GM23338 (cell line): ENCODE results near the gene RILP. TPM values are rescaled to one million over a fixed set of nuclear protein-coding genes. Genes with fewer than 3 reads are reported as not detected.

Experiments used
- ATAC-seq: fragments of 200-7000 bp; cut with Tn5 transposase; 3 replicates; pipeline ENCODE4 v1.9.1; 2020
- DNase-seq: peaks from one replicate; pipeline ENCODE4 v3.0.0-alpha.2; 2015; ENCODE audit warnings: low spot score
- H2AFZ ChIP-seq: fragments of 200-600 bp; sonication (generic); 2 replicates; pipeline ENCODE4 v1.8.0; 2016; ENCODE audit warnings: antibody characterized with exemption, mild to moderate bottlenecking, moderate library complexity
- H3F3A ChIP-seq: fragments of 200-600 bp; sonication (generic); replicated peaks from 2 replicates; pipeline ENCODE4 v1.8.0; 2017; ENCODE audit warnings: antibody characterized with exemption, mixed run types, low read depth
- H3K27ac ChIP-seq: fragments of 200-600 bp; sonication (generic); 2 replicates; pipeline ENCODE4 v1.6.1; 2016; ENCODE audit warnings: low read depth
- H3K27me3 ChIP-seq: fragments of 200-600 bp; sonication (generic); 2 replicates; pipeline ENCODE4 v1.8.0; 2016; ENCODE audit warnings: mild to moderate bottlenecking, mixed run types, moderate library complexity; ENCODE audit not compliant: insufficient read depth
- H3K36me3 ChIP-seq: fragments of 200-600 bp; sonication (generic); 2 replicates; pipeline ENCODE4 v1.8.0; 2016; ENCODE audit warnings: mild to moderate bottlenecking; ENCODE audit not compliant: insufficient read depth
- H3K4me1 ChIP-seq: fragments of 200-600 bp; sonication (generic); 2 replicates; pipeline ENCODE4 v1.8.0; 2016; ENCODE audit warnings: mild to moderate bottlenecking, moderate library complexity; ENCODE audit not compliant: insufficient read depth
- H3K4me2 ChIP-seq: fragments of 200-600 bp; sonication (generic); 2 replicates; pipeline ENCODE4 v1.7.1; 2017; ENCODE audit warnings: mixed run types
- H3K4me3 ChIP-seq: fragments of 200-600 bp; sonication (generic); 2 replicates; pipeline ENCODE4 v1.6.1; 2016; ENCODE audit warnings: mixed run types
- H3K79me2 ChIP-seq: fragments of 200-600 bp; sonication (generic); replicated peaks from 2 replicates; pipeline ENCODE4 v1.8.0; 2017; ENCODE audit warnings: mild to moderate bottlenecking; ENCODE audit not compliant: insufficient read depth
- H3K9me2 ChIP-seq: fragments of 200-600 bp; sonication (generic); 2 replicates; pipeline ENCODE4 v1.8.0; 2017; ENCODE audit not compliant: insufficient read depth
- H4K20me1 ChIP-seq: fragments of 200-600 bp; sonication (generic); replicated peaks from 2 replicates; pipeline ENCODE4 v1.8.0; 2017; ENCODE audit warnings: mild to moderate bottlenecking; ENCODE audit not compliant: insufficient read depth
- H3K27ac Mint-ChIP-seq: 2 replicates; pipeline ENCODE4 v1.8.0; 2020; ENCODE audit warnings: inconsistent platforms, mild to moderate bottlenecking, moderate library complexity, mixed read lengths
- H3K27me3 Mint-ChIP-seq: 3 replicates; pipeline ENCODE4 v1.8.0; 2022; ENCODE audit warnings: low read depth, mild to moderate bottlenecking, moderate library complexity, mixed read lengths, inconsistent platforms; ENCODE audit not compliant: insufficient read depth, poor library complexity
- H3K36me3 Mint-ChIP-seq: 3 replicates; pipeline ENCODE4 v1.8.0; 2021; ENCODE audit warnings: low read depth, mild to moderate bottlenecking, inconsistent platforms, moderate library complexity, mixed read lengths
- H3K4me1 Mint-ChIP-seq: 3 replicates; pipeline ENCODE4 v1.8.0; 2020; ENCODE audit warnings: mild to moderate bottlenecking, inconsistent platforms, mixed read lengths
- H3K4me3 Mint-ChIP-seq: 3 replicates; pipeline ENCODE4 v1.8.0; 2021; ENCODE audit warnings: moderate library complexity, mild to moderate bottlenecking, inconsistent platforms, mixed read lengths
- H3K9me3 Mint-ChIP-seq: 3 replicates; pipeline ENCODE4 v1.8.0; 2020; ENCODE audit warnings: moderate library complexity, mild to moderate bottlenecking, inconsistent platforms, mixed read lengths
- EZH2phosphoT487 ChIP-seq: fragments of 200-600 bp; sonication (generic); IDR thresholded peaks from one replicate; pipeline ENCODE4 v1.8.1; 2018; ENCODE audit warnings: antibody characterized with exemption; ENCODE audit not compliant: unreplicated experiment
- JUNB ChIP-seq: IDR thresholded peaks from one replicate; pipeline ENCODE4 v1.6.1; 2016; ENCODE audit warnings: antibody characterized with exemption; ENCODE audit not compliant: unreplicated experiment
- NANOG ChIP-seq: IDR thresholded peaks from 2 replicates; pipeline ENCODE4 v1.6.1; 2016; ENCODE audit warnings: antibody characterized with exemption, borderline replicate concordance
- POLR2AphosphoS5 ChIP-seq: IDR thresholded peaks from 2 replicates; pipeline ENCODE4 v1.6.1; 2016; ENCODE audit warnings: antibody characterized with exemption, low read depth
- REST ChIP-seq: IDR thresholded peaks from one replicate; pipeline ENCODE4 v1.6.1; 2018; ENCODE audit warnings: antibody characterized with exemption; ENCODE audit not compliant: unreplicated experiment
- STAT1 ChIP-seq: IDR thresholded peaks from one replicate; pipeline ENCODE4 v1.6.1; 2016; ENCODE audit warnings: antibody characterized with exemption; ENCODE audit not compliant: unreplicated experiment
- ZNF114 ChIP-seq: fragments of 250-450 bp; sonication (Bioruptor Pico); IDR thresholded peaks from 2 replicates; pipeline ENCODE4 v1.5.0; 2020; ENCODE audit warnings: mild to moderate bottlenecking, moderate library complexity
- ZNF462 ChIP-seq: fragments of 250-450 bp; sonication (Bioruptor Pico); IDR thresholded peaks from 2 replicates; pipeline ENCODE4 v1.5.0; 2020; ENCODE audit warnings: mild to moderate bottlenecking, moderate library complexity
- polyA plus RNA-seq: library from polyadenylated mRNA; unstranded; fragments of >200 nt; fragmentation: Nextera tagmentation; extraction: Ambion mirVana; gene quantifications from 2 replicates; pipeline ENCODE4 v1.2.1, GENCODE V29; 2016
- total RNA-seq: library from RNA; depleted of rRNA; stranded (reverse); fragments of >200 nt; shearing (Covaris generic); gene quantifications from 2 replicates; pipeline ENCODE4 v1.2.3, GENCODE V29; 2014
- TF ChIP-seq, protein P1 (sequence below): IDR thresholded peaks from 2 replicates; pipeline ENCODE4 v1.6.1; 2016; ENCODE audit warnings: antibody characterized with exemption

Gene RILP
- total and polyA plus RNA-seq, 2 experiments from 2014 or later, result 9.2 to 10.8 TPM

GRCh38 chr17:1625053-1625452 is 24.6 kb downstream of the RILP start (continued):
- TF ChIP-seq, protein P1, sequence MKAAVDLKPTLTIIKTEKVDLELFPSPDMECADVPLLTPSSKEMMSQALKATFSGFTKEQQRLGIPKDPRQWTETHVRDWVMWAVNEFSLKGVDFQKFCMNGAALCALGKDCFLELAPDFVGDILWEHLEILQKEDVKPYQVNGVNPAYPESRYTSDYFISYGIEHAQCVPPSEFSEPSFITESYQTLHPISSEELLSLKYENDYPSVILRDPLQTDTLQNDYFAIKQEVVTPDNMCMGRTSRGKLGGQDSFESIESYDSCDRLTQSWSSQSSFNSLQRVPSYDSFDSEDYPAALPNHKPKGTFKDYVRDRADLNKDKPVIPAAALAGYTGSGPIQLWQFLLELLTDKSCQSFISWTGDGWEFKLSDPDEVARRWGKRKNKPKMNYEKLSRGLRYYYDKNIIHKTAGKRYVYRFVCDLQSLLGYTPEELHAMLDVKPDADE, result no peak
- TF ChIP-seq REST, result no peak
- no peak for TF ChIP-seq ZNF114

DNA sequence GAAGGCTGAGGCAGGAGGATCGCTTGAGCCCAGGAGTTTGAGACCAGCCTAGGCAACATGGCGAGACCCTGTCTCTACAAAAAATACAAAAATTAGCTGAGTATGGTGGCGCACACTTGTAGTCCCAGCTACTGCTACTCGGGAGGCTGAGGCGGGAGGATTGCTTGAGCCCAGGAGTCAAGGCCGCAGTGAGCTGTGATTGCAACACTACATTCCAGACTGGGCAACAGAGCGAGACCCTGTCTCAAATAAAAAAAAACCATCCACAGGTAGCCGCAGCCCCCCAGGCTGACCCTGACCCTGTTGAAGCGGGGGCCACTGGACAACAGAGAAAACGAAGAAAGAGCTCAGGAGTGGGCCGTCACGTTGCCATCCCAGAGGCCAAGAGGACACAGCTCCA is 25.0 kb downstream of the RILP start:
- Mint-ChIP-seq H3K27me3 (peaks cover 10% of the 10 kb centered on the region), H3K36me3 (no peaks in the 10 kb centered on the region; the same call in 2 of the 3 replicates), H3K9me3 (no peaks in the 10 kb centered on the region), H3K4me3 (no peak overlapping the region), H3K4me1 (peaks cover 28% of the 10 kb centered on the region), H3K27ac (no peak overlapping the region)
- Histone ChIP-seq H2AFZ (no peak overlapping the region), H3K36me3 (no peaks in the 10 kb centered on the region), H3F3A (0 out of 2 replicates have a peak, but pooled peaks cover 8% of the 10 kb centered on the region), H3K9me2 (no peaks in the 10 kb centered on the region), H3K4me2 (no peak overlapping the region), H3K27me3 (peaks cover 8% of the 10 kb centered on the region; the same call in 1 of the 2 replicates), H3K4me1 (no peaks in the 10 kb centered on the region; the same call in 1 of the 2 replicates), H3K79me2 (no peaks in the 10 kb centered on the region), H4K20me1 (no peaks in the 10 kb centered on the region), H3K4me3 (no peak overlapping the region), H3K27ac (no peak overlapping the region)
- ATAC-seq (no peak), DNase-seq (no peak)
- TF ChIP-seq POLR2AphosphoS5, result no peak
- TF ChIP-seq STAT1, result no peak
- TF ChIP-seq ZNF462 (CRISPR knock-in tag), result no peak
- no peak for TF ChIP-seq ZNF114
- TF ChIP-seq JUNB, result no peak
- no peak for TF ChIP-seq NANOG
- TF ChIP-seq EZH2phosphoT487, result no peak
- no peak for TF ChIP-seq REST
- TF ChIP-seq, protein P1, result no peak
